LNCaP clone FGC (cell line): ENCODE results near the gene OR51I1.

ENCODE experiments used
- DNase-seq: peaks from one replicate; pipeline ENCODE4 v3.0.0-alpha.2; 2011; ENCODE audit warnings: low read depth
- H3K4me3 ChIP-seq: 2 replicates; pipeline ENCODE4 v1.5.1; 2011; ENCODE audit warnings: mild to moderate bottlenecking, low read depth, low read length, control low read depth
- TF ChIP-seq, protein P1 (sequence below): IDR thresholded peaks from 2 replicates; pipeline ENCODE4 v1.5.1; 2012; ENCODE audit warnings: mild to moderate bottlenecking; ENCODE audit not compliant: control insufficient read depth, insufficient read depth; ENCODE audit errors: extremely low read depth

The OR51I1 gene

DNA sequence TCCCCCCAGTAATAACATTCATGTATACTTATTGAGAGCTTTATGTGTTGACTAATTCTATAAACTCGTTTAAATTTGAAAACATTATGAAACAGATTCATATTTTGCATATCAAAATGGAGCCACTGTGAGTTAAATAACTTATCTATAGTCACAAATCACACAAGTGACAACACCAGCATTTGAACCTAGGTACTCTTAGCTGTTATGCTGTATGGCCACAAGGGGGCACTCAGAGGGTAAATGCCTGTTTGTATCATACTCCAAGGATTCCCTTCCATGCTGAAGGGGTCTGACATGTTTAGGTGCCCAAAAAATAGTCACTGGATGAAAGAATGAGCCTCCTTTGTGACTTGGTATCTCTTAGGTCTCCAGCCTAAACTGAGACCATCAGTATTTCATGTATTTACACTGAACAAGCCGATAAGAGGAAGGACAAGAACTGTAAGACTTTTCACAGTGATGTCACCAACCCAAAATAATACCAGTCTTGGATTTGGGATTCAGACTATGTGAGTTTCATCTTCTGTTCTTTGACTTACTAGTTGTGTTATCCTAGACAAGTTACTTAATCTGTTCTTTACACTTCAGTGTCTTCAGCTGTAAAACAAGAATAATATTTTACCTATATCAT lies 35.0 kb upstream of the OR51I1 start:
- TF ChIP-seq, protein P1, sequence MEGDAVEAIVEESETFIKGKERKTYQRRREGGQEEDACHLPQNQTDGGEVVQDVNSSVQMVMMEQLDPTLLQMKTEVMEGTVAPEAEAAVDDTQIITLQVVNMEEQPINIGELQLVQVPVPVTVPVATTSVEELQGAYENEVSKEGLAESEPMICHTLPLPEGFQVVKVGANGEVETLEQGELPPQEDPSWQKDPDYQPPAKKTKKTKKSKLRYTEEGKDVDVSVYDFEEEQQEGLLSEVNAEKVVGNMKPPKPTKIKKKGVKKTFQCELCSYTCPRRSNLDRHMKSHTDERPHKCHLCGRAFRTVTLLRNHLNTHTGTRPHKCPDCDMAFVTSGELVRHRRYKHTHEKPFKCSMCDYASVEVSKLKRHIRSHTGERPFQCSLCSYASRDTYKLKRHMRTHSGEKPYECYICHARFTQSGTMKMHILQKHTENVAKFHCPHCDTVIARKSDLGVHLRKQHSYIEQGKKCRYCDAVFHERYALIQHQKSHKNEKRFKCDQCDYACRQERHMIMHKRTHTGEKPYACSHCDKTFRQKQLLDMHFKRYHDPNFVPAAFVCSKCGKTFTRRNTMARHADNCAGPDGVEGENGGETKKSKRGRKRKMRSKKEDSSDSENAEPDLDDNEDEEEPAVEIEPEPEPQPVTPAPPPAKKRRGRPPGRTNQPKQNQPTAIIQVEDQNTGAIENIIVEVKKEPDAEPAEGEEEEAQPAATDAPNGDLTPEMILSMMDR = peak; percentile 82
- no peak overlapping the region for H3K4me3 ChIP-seq
- DNase-seq = no peak

DNA sequence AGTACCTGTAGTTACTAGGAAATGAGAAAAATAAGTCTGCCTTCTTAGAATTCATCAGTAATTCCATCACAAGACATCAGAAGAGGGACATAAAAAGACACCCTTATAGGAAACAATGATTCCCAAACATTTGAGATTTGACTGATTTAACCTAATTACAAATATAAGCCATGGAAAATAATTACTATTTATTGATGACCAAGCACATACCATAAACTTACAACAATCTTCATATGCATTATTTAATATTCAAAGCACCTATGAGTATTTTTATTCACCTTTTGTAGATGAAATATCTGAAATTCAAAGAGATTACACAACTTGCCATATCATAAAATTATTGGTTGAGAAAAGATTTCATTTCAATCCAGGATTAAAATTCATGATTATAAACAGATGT lies 32.6 kb upstream of the OR51I1 start:
- DNase-seq = no peak
- TF ChIP-seq, protein P1 = no peak

GRCh38 chr11:5467527-5467926 lies 26.2 kb upstream of the OR51I1 start:
- H3K4me3 ChIP-seq = no peak overlapping the region
- no peak for DNase-seq
- TF ChIP-seq, protein P1 = no peak

More for the DNA sequence above, 32.6 kb upstream of the OR51I1 start:
- H3K4me3 ChIP-seq = no peak overlapping the region

DNA sequence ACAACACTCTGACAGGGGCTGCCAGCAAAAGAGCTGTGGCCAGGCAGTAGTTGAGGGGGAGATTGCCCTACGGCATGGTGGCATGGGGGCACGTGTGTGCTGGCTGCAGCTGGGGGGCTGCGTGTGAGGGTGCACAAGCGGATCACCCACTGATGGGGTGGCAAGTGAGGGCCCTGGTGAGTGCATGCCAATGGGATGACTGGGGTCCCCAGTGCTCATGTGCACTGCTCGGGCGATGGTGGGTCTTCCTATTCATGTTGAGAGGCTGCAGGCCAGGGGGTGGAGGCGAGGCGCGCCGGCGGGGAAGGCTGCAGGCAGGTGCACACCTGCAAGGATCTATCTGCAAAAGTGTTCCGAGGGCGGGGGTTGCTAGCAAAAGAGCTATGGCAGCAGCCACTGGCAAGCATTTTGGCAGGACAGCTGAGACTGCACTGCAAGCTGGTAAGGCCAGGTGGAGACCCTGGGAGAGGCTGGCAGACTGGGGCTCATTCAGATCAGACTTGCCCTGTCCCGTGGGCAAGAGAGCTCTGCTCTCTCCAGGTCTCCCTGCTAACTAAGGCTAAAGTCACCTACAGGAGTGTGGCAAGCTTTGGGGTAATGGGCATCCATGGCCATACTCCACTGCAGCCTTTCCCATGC lies 19.8 kb upstream of the OR51I1 start:
- no peak overlapping the region for H3K4me3 ChIP-seq
- DNase-seq = no peak
- TF ChIP-seq, protein P1 = no peak

DNA sequence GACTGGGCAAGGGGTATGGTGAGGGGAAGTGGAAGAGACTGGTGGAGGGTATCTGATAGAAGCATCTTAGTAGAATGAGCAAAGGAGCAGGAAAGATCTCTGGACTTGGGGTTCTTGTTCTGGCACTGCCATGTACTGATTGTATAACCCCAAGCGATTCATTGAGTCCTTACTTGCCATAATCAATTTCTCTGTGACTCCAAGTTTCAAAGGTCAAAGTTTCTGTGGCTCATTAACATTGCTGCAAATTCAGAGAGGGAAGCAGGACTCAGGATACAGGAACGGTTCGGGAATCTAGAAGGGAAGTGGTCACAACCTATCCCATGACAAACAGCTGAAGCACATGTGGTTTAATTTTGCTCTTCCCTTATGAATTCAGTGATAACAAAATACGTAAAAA lies 8.1 kb upstream of the OR51I1 start:
- TF ChIP-seq, protein P1 = no peak
- no peak for DNase-seq
- no peak overlapping the region for H3K4me3 ChIP-seq

- H3K4me3 ChIP-seq = no peak within 1 kb of the TSS
- no peak for DNase-seq
- TF ChIP-seq, protein P1 = no peak
Measured at GRCh38 chr11:5449023-5449422, 7.7 kb upstream of the OR51I1 start, which contains the start of gene OR51I2. OR51I2 (plus strand) TSS chr11:5449323; CDS start chr11:5453489, 4,166 bp downstream.
